GM18502 (cell line): ENCODE data around the gene COX14.
A peak's percentile ranks its signal among the peaks of the same experiment; 100 is the strongest.
"Not testable (repeated sequence)": the region's sequence is repeated elsewhere in the genome, so short reads cannot be mapped to it uniquely, and the experiment has no call there.

Experiments
- ATAC-seq: cut with Tn5 transposase; IDR thresholded peaks from one replicate; pipeline ENCODE4 v1.9.1; 2021; ENCODE audit warnings: mild to moderate bottlenecking; ENCODE audit not compliant: unreplicated experiment, poor library complexity

COX14 gene

GRCh38 chr12:50111693-50112455 lies at the start of gene COX14:
Gene COX14 (plus strand): TSS chr12:50112236. CDS start chr12:50120044, 7,808 bp downstream.
- ATAC-seq = peak; percentile 84

GRCh38 chr12:50062728-50063460 lies 49.1 kb upstream of the COX14 start:
- ATAC-seq = no peak

GRCh38 chr12:50065726-50066310 lies 46.2 kb upstream of the COX14 start:
- no peak for ATAC-seq

GRCh38 chr12:50066402-50066801 lies 45.6 kb upstream of the COX14 start:
- no peak for ATAC-seq

- no peak for ATAC-seq
Measured at GRCh38 chr12:50069069-50069468, 43.0 kb upstream of the COX14 start.

GRCh38 chr12:50069539-50069938 lies 42.5 kb upstream of the COX14 start:
- no peak for ATAC-seq

- ATAC-seq = no peak
Measured at GRCh38 chr12:50070314-50071060, 41.5 kb upstream of the COX14 start.

- no peak for ATAC-seq
Measured at GRCh38 chr12:50072198-50072907, 39.7 kb upstream of the COX14 start.

GRCh38 chr12:50073206-50073605 lies 38.8 kb upstream of the COX14 start:
- ATAC-seq = no peak

- ATAC-seq = no peak
Measured at GRCh38 chr12:50073712-50074111, 38.3 kb upstream of the COX14 start.

- peak; percentile 69 for ATAC-seq
Measured at GRCh38 chr12:50074936-50075807, 36.9 kb upstream of the COX14 start.

- ATAC-seq = no peak
Measured at GRCh38 chr12:50075808-50076170, 36.2 kb upstream of the COX14 start.

GRCh38 chr12:50077099-50077498 lies 34.9 kb upstream of the COX14 start:
- no peak for ATAC-seq

GRCh38 chr12:50078281-50078680 lies 33.8 kb upstream of the COX14 start:
- no peak for ATAC-seq

- ATAC-seq = no peak
Measured at GRCh38 chr12:50079771-50080170, 32.3 kb upstream of the COX14 start.

GRCh38 chr12:50081096-50081808 lies 30.8 kb upstream of the COX14 start:
- no peak for ATAC-seq

GRCh38 chr12:50082644-50083043 lies 29.4 kb upstream of the COX14 start:
- no peak for ATAC-seq

- ATAC-seq = no peak
Measured at GRCh38 chr12:50083301-50083700, 28.7 kb upstream of the COX14 start.

- not testable (repeated sequence) for ATAC-seq
Measured at GRCh38 chr12:50084409-50084774, 27.6 kb upstream of the COX14 start.
